H1 (cell line): ENCODE measurements around the gene TMIGD2.

Experiments
- CHD1 ChIP-seq: IDR thresholded peaks from 2 replicates; pipeline ENCODE4 v1.6.1; 2012; ENCODE audit warnings: low read depth, low read length, improper control_type of control experiment
- CREB1 ChIP-seq: IDR thresholded peaks from 2 replicates; pipeline ENCODE4 v1.6.1; 2012; ENCODE audit warnings: inconsistent platforms
- CTCF ChIP-seq, 3 experiments: IDR thresholded peaks; 1 replicate in 2 of 3; 2 replicates in 1 of 3; pipeline versions ENCODE4 v1.5.1 to v1.6.1; 2011; ENCODE audit warnings: low read length in 3 of 3, mild to moderate bottlenecking in 3 of 3, inconsistent platforms in 2 of 3, low read depth in 1 of 3, moderate library complexity in 1 of 3; ENCODE audit not compliant: insufficient read depth in 1 of 3; ENCODE audit errors: control extremely low read depth in 1 of 3
- EGR1 ChIP-seq: IDR thresholded peaks from 2 replicates; pipeline ENCODE4 v1.6.1; 2011; ENCODE audit warnings: low read depth, low read length, borderline replicate concordance
- POLR2A ChIP-seq, 2 experiments: IDR thresholded peaks; 1 replicate in 1 of 2; 2 replicates in 1 of 2; pipeline ENCODE4 v1.6.1; 2011; ENCODE audit warnings: low read depth in 2 of 2, low read length in 2 of 2, mild to moderate bottlenecking in 2 of 2; ENCODE audit errors: control extremely low read depth in 1 of 2
- SRF ChIP-seq: IDR thresholded peaks from 2 replicates; pipeline ENCODE4 v1.6.1; 2011; ENCODE audit warnings: mild to moderate bottlenecking, low read depth, low read length, moderate library complexity
- SUZ12 ChIP-seq: fragments of 200-600 bp; sonication (generic); IDR thresholded peaks from 2 replicates; pipeline ENCODE4 v1.6.1; 2012; ENCODE audit warnings: mild to moderate bottlenecking, inconsistent platforms, low read length, moderate library complexity, mixed read lengths
- TF ChIP-seq, protein P1 (sequence below): IDR thresholded peaks from 2 replicates; pipeline ENCODE4 v1.6.1; 2012; ENCODE audit warnings: inconsistent platforms
- TF ChIP-seq, protein P2 (sequence below): IDR thresholded peaks from 2 replicates; pipeline ENCODE4 v1.6.1; 2012; ENCODE audit warnings: low read length, inconsistent platforms

DNA sequence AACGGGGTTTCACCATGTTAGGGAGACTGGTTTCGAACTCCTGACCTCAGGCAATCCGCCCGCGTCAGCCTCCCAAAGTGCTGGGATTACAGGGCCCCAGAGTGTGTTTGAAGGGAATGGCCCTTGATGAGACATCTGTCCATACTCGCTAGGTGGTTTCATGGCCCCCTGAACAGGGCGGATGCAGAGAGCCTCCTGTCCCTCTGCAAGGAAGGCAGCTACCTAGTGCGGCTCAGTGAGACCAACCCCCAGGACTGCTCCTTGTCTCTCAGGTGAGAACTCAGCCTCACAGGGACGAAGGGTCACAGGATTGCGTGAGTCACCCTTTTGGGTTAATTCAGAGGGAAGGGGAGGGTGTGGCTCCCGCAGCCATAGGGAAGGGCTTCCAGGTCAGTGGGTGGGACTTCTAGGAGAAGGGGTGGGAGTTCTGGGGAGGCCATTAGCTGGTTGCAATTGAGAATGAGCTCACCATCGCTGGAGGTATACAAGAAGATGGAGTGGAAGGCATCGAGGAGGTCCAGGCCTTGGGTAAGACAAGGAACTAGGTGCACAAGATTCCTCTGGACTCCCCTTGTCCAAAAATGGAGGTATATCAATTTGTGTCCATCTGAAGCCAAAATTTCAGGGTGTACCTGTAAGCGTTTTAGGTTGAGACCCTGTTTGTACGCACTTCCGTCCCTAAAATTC is 14.0 kb downstream of the TMIGD2 start:
- TF ChIP-seq CTCF (IDR thresholded peaks at IDR 0.05; ENCODE audit: control extremely low read depth in 1 of 3, insufficient read depth in 1 of 3, low read depth in 1 of 3, low read length in 3 of 3) (no peak), CHD1 (no peak), EGR1 (no peak), SUZ12 (no peak), POLR2A (IDR thresholded peaks at IDR 0.05; ENCODE audit: control extremely low read depth in 1 of 2, low read depth in 2 of 2, low read length in 2 of 2) (no peak), SRF (no peak), CREB1 (no peak)
- TF ChIP-seq, protein P1, sequence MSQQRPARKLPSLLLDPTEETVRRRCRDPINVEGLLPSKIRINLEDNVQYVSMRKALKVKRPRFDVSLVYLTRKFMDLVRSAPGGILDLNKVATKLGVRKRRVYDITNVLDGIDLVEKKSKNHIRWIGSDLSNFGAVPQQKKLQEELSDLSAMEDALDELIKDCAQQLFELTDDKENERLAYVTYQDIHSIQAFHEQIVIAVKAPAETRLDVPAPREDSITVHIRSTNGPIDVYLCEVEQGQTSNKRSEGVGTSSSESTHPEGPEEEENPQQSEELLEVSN: no peak
- TF ChIP-seq, protein P2, sequence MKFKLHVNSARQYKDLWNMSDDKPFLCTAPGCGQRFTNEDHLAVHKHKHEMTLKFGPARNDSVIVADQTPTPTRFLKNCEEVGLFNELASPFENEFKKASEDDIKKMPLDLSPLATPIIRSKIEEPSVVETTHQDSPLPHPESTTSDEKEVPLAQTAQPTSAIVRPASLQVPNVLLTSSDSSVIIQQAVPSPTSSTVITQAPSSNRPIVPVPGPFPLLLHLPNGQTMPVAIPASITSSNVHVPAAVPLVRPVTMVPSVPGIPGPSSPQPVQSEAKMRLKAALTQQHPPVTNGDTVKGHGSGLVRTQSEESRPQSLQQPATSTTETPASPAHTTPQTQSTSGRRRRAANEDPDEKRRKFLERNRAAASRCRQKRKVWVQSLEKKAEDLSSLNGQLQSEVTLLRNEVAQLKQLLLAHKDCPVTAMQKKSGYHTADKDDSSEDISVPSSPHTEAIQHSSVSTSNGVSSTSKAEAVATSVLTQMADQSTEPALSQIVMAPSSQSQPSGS: no peak
